C4-2B (cell line): Measurements from ENCODE around the gene CARS1.

Source experiments
- CTCF ChIP-seq: fragments of 450-650 bp; conservative IDR thresholded peaks from 2 replicates; pipeline ENCODE4 v1.5.1; 2017; ENCODE audit warnings: mild to moderate bottlenecking
- ZFX ChIP-seq: fragments of 450-650 bp; IDR thresholded peaks from 2 replicates; pipeline ENCODE4 v1.6.1; 2017

- no peak for TF ChIP-seq CTCF
- TF ChIP-seq ZFX, result no peak
Observed at GRCh38 chr11:2963761-2964160, 93.5 kb downstream of the CARS1 start.
